Epithelial cell of prostate (primary cell): ENCODE data around the gene CR2.
"Not testable (repeated sequence)": the region's sequence is repeated elsewhere in the genome, so short reads cannot be mapped to it uniquely, and the experiment has no call there.

ENCODE experiments used
- DNase-seq: peaks from one replicate; pipeline ENCODE4 v3.0.0-alpha.2; 2011; ENCODE audit warnings: low read depth, low spot score
- H3K27ac ChIP-seq: fragments of 450-650 bp; 2 replicates; pipeline ENCODE4 v1.5.1; 2017; ENCODE audit warnings: mild to moderate bottlenecking

The CR2 gene

DNA sequence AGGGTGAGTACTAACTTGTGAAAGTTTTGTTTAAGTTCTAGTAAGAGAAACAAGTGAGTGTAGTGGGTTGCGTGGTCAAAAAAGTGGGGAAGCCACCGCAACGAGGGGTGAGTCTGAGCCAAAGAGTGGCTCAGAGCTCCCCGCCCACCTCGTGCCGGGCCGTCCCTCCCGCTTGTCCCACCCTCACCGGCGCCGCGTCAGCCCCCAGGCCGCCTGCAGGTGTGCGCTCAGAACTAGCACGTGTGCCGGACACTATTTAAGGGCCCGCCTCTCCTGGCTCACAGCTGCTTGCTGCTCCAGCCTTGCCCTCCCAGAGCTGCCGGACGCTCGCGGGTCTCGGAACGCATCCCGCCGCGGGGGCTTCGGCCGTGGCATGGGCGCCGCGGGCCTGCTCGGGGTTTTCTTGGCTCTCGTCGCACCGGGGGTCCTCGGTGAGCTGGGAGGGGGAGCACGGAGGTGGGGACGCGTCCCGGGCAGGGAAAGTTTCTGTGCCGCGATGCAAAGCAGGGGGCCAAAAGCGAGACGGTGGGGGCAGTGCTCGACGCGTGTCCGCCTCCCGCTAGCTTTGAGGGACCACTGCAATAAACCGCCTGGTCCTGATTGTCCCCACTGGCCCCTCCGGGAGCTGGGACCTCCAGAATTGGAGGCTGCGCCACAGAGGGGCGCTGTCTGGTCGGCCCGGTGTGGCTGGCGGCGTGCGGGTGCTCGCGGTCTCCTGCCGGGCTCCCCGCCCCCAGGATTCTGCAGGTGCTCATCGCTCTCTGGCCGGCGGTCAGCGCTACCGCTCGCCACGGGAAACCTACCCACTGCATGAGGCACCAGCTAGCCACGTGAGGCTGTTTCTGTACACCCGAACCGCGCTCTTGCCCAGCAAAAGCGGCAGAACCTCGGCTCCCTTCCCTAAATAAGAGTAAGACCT is at the start of gene CR2:
Gene CR2 (plus strand): TSS at position 283 of the 919 bp plus-strand sequence. CDS start 91 bp downstream, at position 374.
- DNase-seq: no peak
- H3K27ac ChIP-seq: no peak within 1 kb of the TSS

GRCh38 chr1:207404849-207405525 is 49.1 kb upstream of the CR2 start:
- DNase-seq: peak; percentile 36
- no peak overlapping the region for H3K27ac ChIP-seq

DNA sequence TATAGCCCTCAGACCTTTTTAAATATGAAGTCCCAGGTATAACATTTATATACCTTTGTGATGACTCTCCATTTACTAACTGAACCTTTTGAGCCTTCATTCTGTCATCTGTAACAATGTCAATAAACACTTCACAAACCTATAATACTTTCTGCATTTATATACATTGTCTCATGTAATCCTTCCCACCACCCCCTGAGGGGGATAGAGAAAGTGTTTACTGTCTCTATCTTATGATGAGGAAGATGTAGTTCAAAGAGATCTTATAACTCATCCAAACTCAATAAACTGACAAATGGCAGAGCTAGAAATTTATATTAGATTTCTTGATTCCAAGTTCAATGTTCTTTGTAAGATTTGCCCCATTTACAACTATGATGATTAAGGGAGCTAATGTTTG is 48.3 kb upstream of the CR2 start:
- H3K27ac ChIP-seq: no peak overlapping the region
- no peak for DNase-seq

DNA sequence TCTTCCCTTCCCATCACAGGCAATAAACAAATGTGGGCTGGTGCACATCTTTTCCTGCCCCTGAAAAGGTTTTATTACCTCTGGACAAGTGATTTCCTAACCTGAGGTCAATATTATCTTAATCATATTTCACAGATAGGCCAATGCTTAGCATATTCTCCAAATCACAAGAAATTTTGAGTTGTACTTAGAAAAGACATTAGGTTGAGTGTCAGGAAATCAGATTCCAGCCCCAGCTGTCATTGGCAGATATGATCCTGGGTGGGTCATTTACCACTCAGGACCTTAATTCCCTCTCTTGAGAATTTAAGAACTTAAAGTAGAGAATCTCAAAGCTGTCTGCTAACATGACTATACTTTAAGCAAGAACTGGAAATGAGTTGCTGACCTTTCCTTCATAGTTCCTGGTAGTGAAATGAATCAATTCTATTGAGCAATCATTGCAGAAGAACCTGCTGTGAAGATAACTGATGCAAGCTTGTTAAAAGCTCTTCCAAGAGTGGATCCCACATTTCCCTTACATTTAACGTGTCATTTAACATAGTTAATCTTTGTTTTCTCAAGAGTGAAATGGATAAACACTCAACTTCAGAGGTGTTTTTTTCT is 46.4 kb upstream of the CR2 start:
- DNase-seq: peak; percentile 34
- no peak overlapping the region for H3K27ac ChIP-seq

DNA sequence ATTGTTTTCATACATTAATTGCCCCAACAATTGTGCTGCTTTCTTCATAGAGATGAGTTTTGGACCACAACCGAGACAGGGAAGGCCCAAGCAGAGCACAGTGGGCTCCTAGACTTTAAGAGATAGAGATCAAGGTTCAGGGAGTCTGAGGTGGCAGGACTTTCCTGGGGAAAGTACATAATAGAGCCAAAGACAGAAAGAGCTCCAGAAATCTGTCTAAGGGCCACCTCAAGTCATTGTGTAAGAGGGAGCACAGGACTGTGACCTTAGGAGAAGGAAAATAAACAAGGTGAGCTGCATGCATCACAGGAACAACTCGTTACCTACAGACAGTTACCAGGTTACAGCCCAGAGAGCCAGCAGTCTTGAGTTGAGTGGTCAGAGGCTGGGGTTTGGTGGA is 41.3 kb upstream of the CR2 start:
- H3K27ac ChIP-seq: no peak overlapping the region
- no peak for DNase-seq

GRCh38 chr1:207414606-207415108 is 39.5 kb upstream of the CR2 start:
- DNase-seq: no peak
- H3K27ac ChIP-seq: no peak overlapping the region

GRCh38 chr1:207417076-207417475 is 37.1 kb upstream of the CR2 start:
- H3K27ac ChIP-seq: no peak overlapping the region

GRCh38 chr1:207418351-207418750 is 35.8 kb upstream of the CR2 start:
- no peak overlapping the region for H3K27ac ChIP-seq
- DNase-seq: no peak

More at GRCh38 chr1:207417076-207417475, 37.1 kb upstream of the CR2 start:
- no peak for DNase-seq

DNA sequence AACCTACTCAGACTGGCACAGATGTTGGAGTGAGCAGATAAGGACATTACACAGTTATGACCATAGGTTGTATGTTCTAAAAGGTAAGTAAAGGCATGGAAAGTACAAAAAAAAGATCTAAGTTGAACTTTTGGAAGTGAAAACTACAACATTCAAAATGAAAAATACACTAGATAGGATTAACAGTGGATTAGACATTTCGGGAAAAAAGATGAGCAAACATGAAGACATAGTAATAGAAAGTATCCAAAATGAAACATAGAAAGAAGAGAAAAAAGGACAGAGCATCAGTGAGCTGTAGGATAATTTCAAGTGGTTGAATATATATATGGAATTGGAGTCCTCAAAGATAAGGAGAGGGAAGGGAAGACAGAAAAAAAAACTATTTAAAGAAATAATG is 34.0 kb upstream of the CR2 start:
- H3K27ac ChIP-seq: no peak overlapping the region
- DNase-seq: no peak

DNA sequence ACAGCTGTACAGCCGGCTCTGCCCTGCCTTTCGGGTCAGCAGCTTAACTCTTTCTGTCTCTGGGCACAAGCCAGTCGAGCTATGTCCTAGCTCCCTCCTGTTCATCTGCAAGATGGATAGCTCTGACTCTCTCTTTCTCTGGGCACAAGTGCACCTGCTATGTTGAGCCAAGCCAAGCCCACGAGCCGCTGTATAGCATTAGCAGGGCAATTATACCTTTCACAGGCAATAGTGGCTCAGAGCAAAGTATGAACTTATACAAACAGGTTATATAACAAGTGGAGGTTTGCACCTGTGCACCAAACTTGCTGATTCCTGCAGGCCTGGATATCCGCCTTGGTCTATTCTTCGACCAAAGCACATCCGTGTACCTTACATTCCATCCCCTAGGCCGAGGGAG is 33.0 kb upstream of the CR2 start:
- DNase-seq: no peak
- H3K27ac ChIP-seq: no peak overlapping the region

- DNase-seq: no peak
These were observed 30.4 kb upstream of the CR2 start for GRCh38 chr1:207423560-207424292.

GRCh38 chr1:207424570-207425131 is 29.5 kb upstream of the CR2 start:
- no peak overlapping the region for H3K27ac ChIP-seq
- DNase-seq: no peak

More at GRCh38 chr1:207423560-207424292, 30.4 kb upstream of the CR2 start:
- H3K27ac ChIP-seq: no peak overlapping the region

GRCh38 chr1:207427832-207428585 is 26.1 kb upstream of the CR2 start:
- no peak for DNase-seq
- H3K27ac ChIP-seq: no peak overlapping the region

DNA sequence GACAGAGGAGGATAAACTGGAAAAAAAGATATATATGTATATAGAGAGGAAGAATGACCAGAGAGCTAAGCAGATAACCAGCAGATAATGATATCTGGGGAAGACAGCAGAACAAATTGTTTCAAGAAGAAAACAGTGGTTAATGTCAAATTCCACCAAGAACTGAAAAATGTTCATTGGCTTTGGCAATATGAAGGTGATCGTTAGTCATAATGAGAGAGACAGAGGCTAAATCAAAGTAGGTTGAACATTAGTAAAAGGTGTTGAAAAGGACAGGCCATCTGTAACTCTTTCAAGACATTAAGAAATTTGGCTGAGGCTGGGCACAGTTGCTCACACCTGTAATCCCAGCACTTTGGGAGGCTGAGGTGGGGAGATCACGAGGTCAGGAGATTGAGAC is 25.3 kb upstream of the CR2 start:
- H3K27ac ChIP-seq: no peak overlapping the region
- no peak for DNase-seq

GRCh38 chr1:207429963-207430362 is 24.2 kb upstream of the CR2 start:
- DNase-seq: no peak
- H3K27ac ChIP-seq: no peak overlapping the region

DNA sequence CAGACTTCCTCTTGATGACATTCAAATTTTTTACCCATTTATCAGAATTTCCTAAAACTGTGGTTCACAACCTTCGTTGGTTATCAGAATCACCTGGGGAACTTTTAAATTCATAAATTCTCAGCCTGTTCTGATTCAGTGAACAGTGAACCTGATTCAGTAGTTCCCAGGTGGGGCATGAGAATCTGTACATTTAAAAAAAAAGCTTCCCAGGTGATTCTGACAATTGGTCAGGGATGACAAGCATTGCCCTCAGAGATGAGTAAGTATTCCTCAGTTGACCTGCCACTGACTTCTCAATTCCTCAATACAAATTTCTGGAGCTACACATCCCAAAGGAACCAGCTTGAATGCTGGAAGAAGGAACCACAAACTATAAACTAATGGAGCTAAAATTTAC is 23.5 kb upstream of the CR2 start:
- DNase-seq: no peak
- no peak overlapping the region for H3K27ac ChIP-seq

DNA sequence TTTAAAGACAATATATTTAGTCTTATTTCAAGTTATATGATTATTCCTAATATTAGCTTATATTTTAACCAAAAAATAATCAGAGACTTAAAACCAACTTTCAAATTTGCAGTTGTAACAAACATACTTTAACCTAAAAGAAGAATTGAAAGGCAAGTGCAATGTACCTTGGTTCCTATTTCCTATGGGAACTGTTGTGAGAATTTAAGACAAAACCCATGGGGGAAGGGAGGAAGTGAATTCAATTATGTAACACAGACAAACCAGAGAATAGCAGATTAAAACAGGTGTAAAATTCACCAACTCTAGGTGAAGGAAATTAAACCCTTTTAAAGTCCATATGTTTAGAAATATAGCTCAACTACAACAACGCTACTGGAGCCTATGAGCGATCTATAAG is 22.6 kb upstream of the CR2 start:
- no peak for DNase-seq
- no peak overlapping the region for H3K27ac ChIP-seq

- DNase-seq: no peak
- H3K27ac ChIP-seq: no peak overlapping the region
These were observed 20.7 kb upstream of the CR2 start for GRCh38 chr1:207433435-207433834.

DNA sequence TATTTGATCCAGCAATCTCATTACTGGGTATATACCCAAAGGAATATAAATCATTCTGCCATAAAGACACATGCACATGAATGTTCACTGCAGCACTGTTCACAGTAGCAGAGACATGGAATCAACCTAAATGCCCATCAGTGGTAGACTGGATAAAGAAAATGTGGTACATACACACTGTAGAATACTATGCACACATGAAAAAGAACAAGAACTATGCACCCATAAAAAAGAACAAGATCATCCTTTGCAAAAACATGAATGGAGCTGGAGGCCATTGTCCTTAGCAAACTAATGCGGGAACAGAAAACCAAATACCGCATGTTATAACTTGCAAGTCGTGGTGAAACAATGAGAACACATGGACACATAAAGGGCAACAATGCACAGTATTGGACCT is 17.4 kb upstream of the CR2 start:
- not testable (repeated sequence) for H3K27ac ChIP-seq

More for the DNA sequence above, 17.4 kb upstream of the CR2 start:
- not testable (repeated sequence) for DNase-seq
